H9 (cell line): ENCODE data around the gene NDRG4. TPM values are rescaled to one million over a fixed set of nuclear protein-coding genes. Genes with fewer than 3 reads are reported as not detected.

ENCODE experiments used
- DNase-seq: peaks from one replicate; pipeline ENCODE4 v3.0.0-alpha.2; 2017
- H2AFZ ChIP-seq: one replicate; pipeline ENCODE4 v1.6.1; 2013; ENCODE audit warnings: mild to moderate bottlenecking, low read length, control low read depth, moderate library complexity
- H2AK5ac ChIP-seq: 2 replicates; pipeline ENCODE4 v1.6.1; 2013; ENCODE audit warnings: low read length, control low read depth, mixed read lengths; ENCODE audit not compliant: insufficient read length
- H2BK120ac ChIP-seq: one replicate; pipeline ENCODE4 v1.6.1; 2013; ENCODE audit warnings: low read depth, mild to moderate bottlenecking, low read length, control low read depth, inconsistent platforms; ENCODE audit not compliant: poor library complexity, severe bottlenecking
- H2BK12ac ChIP-seq: 2 replicates; pipeline ENCODE4 v1.6.1; 2013; ENCODE audit warnings: low read length, control low read depth, mixed read lengths, low read depth; ENCODE audit not compliant: insufficient read length
- H2BK15ac ChIP-seq: 2 replicates; pipeline ENCODE4 v1.6.1; 2013; ENCODE audit warnings: low read depth, low read length, control low read depth
- H2BK20ac ChIP-seq: one replicate; pipeline ENCODE4 v1.6.1; 2013; ENCODE audit warnings: low read depth, mild to moderate bottlenecking, low read length, control low read depth, inconsistent platforms; ENCODE audit not compliant: poor library complexity, severe bottlenecking
- H2BK5ac ChIP-seq: 2 replicates; pipeline ENCODE4 v1.6.1; 2013; ENCODE audit warnings: low read length, control low read depth, mixed read lengths; ENCODE audit not compliant: insufficient read length
- H3K14ac ChIP-seq: 2 replicates; pipeline ENCODE4 v1.6.1; 2013; ENCODE audit warnings: low read length, control low read depth; ENCODE audit not compliant: insufficient read depth
- H3K18ac ChIP-seq: 2 replicates; pipeline ENCODE4 v1.6.1; 2013; ENCODE audit warnings: low read depth, mild to moderate bottlenecking, mixed read lengths, low read length, control low read depth; ENCODE audit not compliant: insufficient read length
- H3K23ac ChIP-seq: 2 replicates; pipeline ENCODE4 v1.6.1; 2013; ENCODE audit warnings: low read length, control low read depth, mixed read lengths, low read depth; ENCODE audit not compliant: insufficient read length
- H3K23me2 ChIP-seq: 2 replicates; pipeline ENCODE4 v1.6.1; 2013; ENCODE audit warnings: low read depth, mild to moderate bottlenecking, mixed read lengths, low read length, control low read depth; ENCODE audit not compliant: insufficient read length, poor library complexity, severe bottlenecking
- H3K27ac ChIP-seq: 2 replicates; pipeline ENCODE4 v1.5.1; 2013; ENCODE audit warnings: low read length, control low read depth, mixed read lengths, low read depth; ENCODE audit not compliant: insufficient read length
- H3K27me3 ChIP-seq: 2 replicates; pipeline ENCODE4 v1.6.1; 2013; ENCODE audit warnings: low read length, control low read depth, inconsistent platforms; ENCODE audit not compliant: insufficient read depth
- H3K4ac ChIP-seq: 2 replicates; pipeline ENCODE4 v1.6.1; 2013; ENCODE audit warnings: low read depth, mild to moderate bottlenecking, control low read depth, inconsistent platforms, low read length, moderate library complexity
- H3K4me1 ChIP-seq: 2 replicates; pipeline ENCODE4 v1.6.1; 2013; ENCODE audit warnings: low read length, control low read depth, inconsistent platforms; ENCODE audit not compliant: insufficient read depth
- H3K4me2 ChIP-seq: 2 replicates; pipeline ENCODE4 v1.6.1; 2013; ENCODE audit warnings: low read length, control low read depth, mixed read lengths; ENCODE audit not compliant: insufficient read length, insufficient read depth
- H3K56ac ChIP-seq: 2 replicates; pipeline ENCODE4 v1.6.1; 2013; ENCODE audit warnings: low read depth, mild to moderate bottlenecking, mixed read lengths, low read length, control low read depth; ENCODE audit not compliant: insufficient read length
- H3K79me1 ChIP-seq: 2 replicates; pipeline ENCODE4 v1.6.1; 2013; ENCODE audit warnings: low read depth, mild to moderate bottlenecking, moderate library complexity, low read length, control low read depth, inconsistent platforms; ENCODE audit not compliant: insufficient read depth, poor library complexity, severe bottlenecking
- H3K79me2 ChIP-seq: 2 replicates; pipeline ENCODE4 v1.6.1; 2013; ENCODE audit warnings: low read length, control low read depth, inconsistent platforms; ENCODE audit not compliant: insufficient read depth
- H3K9ac ChIP-seq: 2 replicates; pipeline ENCODE4 v1.6.1; 2013; ENCODE audit warnings: low read length, control low read depth, mixed read lengths; ENCODE audit not compliant: insufficient read length; ENCODE audit errors: extremely low read depth
- H3K9me3 ChIP-seq: one replicate; pipeline ENCODE4 v1.6.1; 2013; ENCODE audit warnings: low read depth, low read length, inconsistent platforms; ENCODE audit not compliant: control insufficient read depth
- H3T11ph ChIP-seq: one replicate; pipeline ENCODE4 v1.6.1; 2013; ENCODE audit warnings: mild to moderate bottlenecking, low read length, control low read depth, inconsistent platforms
- H4K20me1 ChIP-seq: one replicate; pipeline ENCODE4 v1.6.1; 2013; ENCODE audit not compliant: control insufficient read depth, insufficient read length, insufficient read depth
- H4K5ac ChIP-seq: 2 replicates; pipeline ENCODE4 v1.6.1; 2013; ENCODE audit warnings: low read depth, mild to moderate bottlenecking, mixed read lengths, low read length, control low read depth; ENCODE audit not compliant: insufficient read length
- H4K8ac ChIP-seq: replicated peaks from 2 replicates; pipeline ENCODE4 v1.6.1; 2013; ENCODE audit warnings: low read length, control low read depth, mixed read lengths, low read depth; ENCODE audit not compliant: insufficient read length
- H4K91ac ChIP-seq: 2 replicates; pipeline ENCODE4 v1.6.1; 2013; ENCODE audit warnings: low read depth, mild to moderate bottlenecking, moderate library complexity, mixed read lengths, low read length, control low read depth; ENCODE audit not compliant: insufficient read length
- H3K27ac Mint-ChIP-seq, 3 experiments: 2 replicates in 2 of 3; 3 replicates in 1 of 3; pipeline ENCODE4 v1.8.0; 2020 to 2021; ENCODE audit warnings: mixed read lengths in 3 of 3, mild to moderate bottlenecking in 1 of 3, moderate library complexity in 1 of 3
- H3K27me3 Mint-ChIP-seq: 2 replicates; pipeline ENCODE4 v1.8.0; 2021; ENCODE audit warnings: low read depth, mild to moderate bottlenecking, moderate library complexity, mixed read lengths
- H3K36me3 Mint-ChIP-seq, 3 experiments: 2 replicates in 2 of 3; 3 replicates in 1 of 3; pipeline ENCODE4 v1.8.0; 2020 to 2021; ENCODE audit warnings: low read depth in 3 of 3, mixed read lengths in 3 of 3; ENCODE audit not compliant: insufficient read depth in 1 of 3
- H3K4me1 Mint-ChIP-seq, 2 experiments: 2 replicates each; pipeline ENCODE4 v1.8.0; 2020; ENCODE audit warnings: mixed read lengths in 2 of 2
- H3K4me3 Mint-ChIP-seq, 2 experiments: 2 replicates in 1 of 2; 3 replicates in 1 of 2; pipeline ENCODE4 v1.8.0; 2020 to 2021; ENCODE audit warnings: mild to moderate bottlenecking in 2 of 2, mixed read lengths in 2 of 2, moderate library complexity in 1 of 2
- H3K9me3 Mint-ChIP-seq, 2 experiments: 2 replicates in 1 of 2; 3 replicates in 1 of 2; pipeline ENCODE4 v1.8.0; 2020; ENCODE audit warnings: mild to moderate bottlenecking in 2 of 2, mixed read lengths in 2 of 2, moderate library complexity in 1 of 2
- WGBS: extraction: QIAGEN DNeasy Blood & Tissue Kit; methylation state at CpG from one replicate; pipeline ENCODE4 v1.1.7; 2013; ENCODE audit warnings: missing lambda C conversion rate, low lambda C conversion rate, mixed read lengths; ENCODE audit not compliant: insufficient read length; ENCODE audit errors: extremely low coverage; 5-methylcytosine and 5-hydroxymethylcytosine counted together
- total RNA-seq: library from RNA; stranded (reverse); gene quantifications from 2 replicates; pipeline ENCODE4 v1.2.1, GENCODE V29; 2021
- TF ChIP-seq, protein P1 (sequence below): fragments of 200-600 bp; sonication (generic); conservative IDR thresholded peaks from 3 replicates; pipeline ENCODE4 v1.8.0; 2021; ENCODE audit warnings: antibody characterized with exemption, mild to moderate bottlenecking

NDRG4 gene
- total RNA-seq, 1 experiment from 2014 or later = 18.6 TPM

DNA sequence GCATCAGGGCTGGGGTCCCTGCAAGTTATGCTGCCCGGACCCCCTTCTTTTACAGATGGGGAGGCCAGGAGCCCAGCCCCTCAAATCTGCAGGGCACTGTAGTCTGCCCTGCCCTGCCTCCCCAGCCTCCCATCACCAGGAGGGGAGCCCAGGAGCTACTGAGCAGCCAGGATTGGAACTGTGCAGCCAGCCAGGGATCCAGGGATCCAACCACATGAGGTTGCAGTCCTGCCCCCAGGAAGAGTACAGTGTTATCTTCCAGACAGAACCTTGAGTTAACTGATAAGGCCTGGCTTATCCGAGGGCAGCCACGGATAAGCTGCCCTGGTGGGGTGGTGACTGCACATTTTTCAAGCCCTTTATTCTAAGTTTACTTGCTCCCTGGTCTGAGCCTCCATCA, 11.4 kb upstream of the NDRG4 start:
- Histone ChIP-seq H3K14ac (no peak overlapping the region), H2BK12ac (no peak overlapping the region), H2AFZ (no peak overlapping the region), H3K18ac (no peak overlapping the region), H2BK120ac (no peak overlapping the region), H3K9ac (no peak overlapping the region), H3K23ac (no peak overlapping the region), H4K91ac (no peak overlapping the region), H2AK5ac (no peak overlapping the region), H3K79me1 (no peaks in the 10 kb centered on the region), H3K9me3 (no peaks in the 10 kb centered on the region), H3K4me2 (no peak overlapping the region), H4K5ac (no peak overlapping the region), H4K20me1 (no peaks in the 10 kb centered on the region), H3K4me1 (no peaks in the 10 kb centered on the region), H2BK20ac (no peak overlapping the region), H3K23me2 (no peaks in the 10 kb centered on the region), H3K27me3 (no peaks in the 10 kb centered on the region), H2BK15ac (no peak overlapping the region), H3K56ac (no peak overlapping the region), H3T11ph (no peak overlapping the region), H3K27ac (no peak overlapping the region), H3K4ac (no peak overlapping the region), H3K79me2 (no peaks in the 10 kb centered on the region), H2BK5ac (no peak overlapping the region), H4K8ac (no peak overlapping the region)
- H3K27ac Mint-ChIP-seq = no peak overlapping the region
- H3K36me3 Mint-ChIP-seq = 0 out of 7 replicates have a peak, but pooled peaks cover 0 to 2% (median 0%) of the 10 kb centered on the region in 3 experiments
- no peak overlapping the region for H3K4me3 Mint-ChIP-seq
- DNase-seq = peak; percentile 25
- peaks cover 15% of the 10 kb centered on the region for H3K27me3 Mint-ChIP-seq
- H3K4me1 Mint-ChIP-seq = peaks cover 6 to 15% of the 10 kb centered on the region in 2 experiments; a peak in 3 of 4 replicates
- peaks cover 0 to 2% of the 10 kb centered on the region in 2 experiments; a peak in 2 of 5 replicates for H3K9me3 Mint-ChIP-seq
- WGBS = no CpG with 5 or more reads among the region's 3 CpGs
- TF ChIP-seq, protein P1, sequence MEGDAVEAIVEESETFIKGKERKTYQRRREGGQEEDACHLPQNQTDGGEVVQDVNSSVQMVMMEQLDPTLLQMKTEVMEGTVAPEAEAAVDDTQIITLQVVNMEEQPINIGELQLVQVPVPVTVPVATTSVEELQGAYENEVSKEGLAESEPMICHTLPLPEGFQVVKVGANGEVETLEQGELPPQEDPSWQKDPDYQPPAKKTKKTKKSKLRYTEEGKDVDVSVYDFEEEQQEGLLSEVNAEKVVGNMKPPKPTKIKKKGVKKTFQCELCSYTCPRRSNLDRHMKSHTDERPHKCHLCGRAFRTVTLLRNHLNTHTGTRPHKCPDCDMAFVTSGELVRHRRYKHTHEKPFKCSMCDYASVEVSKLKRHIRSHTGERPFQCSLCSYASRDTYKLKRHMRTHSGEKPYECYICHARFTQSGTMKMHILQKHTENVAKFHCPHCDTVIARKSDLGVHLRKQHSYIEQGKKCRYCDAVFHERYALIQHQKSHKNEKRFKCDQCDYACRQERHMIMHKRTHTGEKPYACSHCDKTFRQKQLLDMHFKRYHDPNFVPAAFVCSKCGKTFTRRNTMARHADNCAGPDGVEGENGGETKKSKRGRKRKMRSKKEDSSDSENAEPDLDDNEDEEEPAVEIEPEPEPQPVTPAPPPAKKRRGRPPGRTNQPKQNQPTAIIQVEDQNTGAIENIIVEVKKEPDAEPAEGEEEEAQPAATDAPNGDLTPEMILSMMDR = no peak
